Neuronal stem cell (in vitro differentiated cells): ENCODE results near the gene C20orf173. TPM values are rescaled to one million over a fixed set of nuclear protein-coding genes. Genes with fewer than 3 reads are reported as not detected.

Experiments used
- DNase-seq: peaks from one replicate; pipeline ENCODE4 v3.0.0-alpha.2; 2013; ENCODE audit warnings: low spot score
- H2AFZ ChIP-seq: one replicate; pipeline ENCODE4 v1.6.1; 2013; ENCODE audit warnings: mild to moderate bottlenecking, low read length, inconsistent platforms
- H2AK5ac ChIP-seq: 2 replicates; pipeline ENCODE4 v1.6.1; 2013; ENCODE audit warnings: low read depth, mild to moderate bottlenecking, inconsistent platforms, low read length, moderate library complexity, mixed read lengths
- H2BK120ac ChIP-seq: 2 replicates; pipeline ENCODE4 v1.6.1; 2013; ENCODE audit warnings: low read depth, mild to moderate bottlenecking, inconsistent platforms, low read length, moderate library complexity, mixed read lengths
- H2BK12ac ChIP-seq: one replicate; pipeline ENCODE4 v1.6.1; 2013; ENCODE audit warnings: low read length, inconsistent platforms
- H2BK15ac ChIP-seq: 2 replicates; pipeline ENCODE4 v1.6.1; 2013; ENCODE audit warnings: mild to moderate bottlenecking, low read length, inconsistent platforms, mixed read lengths
- H2BK5ac ChIP-seq: one replicate; pipeline ENCODE4 v1.6.1; 2013; ENCODE audit warnings: inconsistent platforms, mild to moderate bottlenecking, low read length, moderate library complexity
- H3K14ac ChIP-seq: one replicate; pipeline ENCODE4 v1.6.1; 2013; ENCODE audit warnings: low read length, inconsistent platforms
- H3K18ac ChIP-seq: 2 replicates; pipeline ENCODE4 v1.6.1; 2013; ENCODE audit warnings: low read length, inconsistent platforms
- H3K23ac ChIP-seq: 2 replicates; pipeline ENCODE4 v1.6.1; 2013; ENCODE audit warnings: low read depth, mild to moderate bottlenecking, mixed read lengths, low read length, inconsistent platforms; ENCODE audit not compliant: poor library complexity
- H3K27ac ChIP-seq: replicated peaks from 3 replicates; pipeline ENCODE4 v1.5.1; 2013; ENCODE audit warnings: low read length, inconsistent platforms
- H3K27me3 ChIP-seq, 3 experiments: 2 replicates each; pipeline ENCODE4 v1.6.1; 2013; ENCODE audit warnings: low read length in 3 of 3, mild to moderate bottlenecking in 2 of 3, inconsistent platforms in 1 of 3, low read depth in 1 of 3, mixed read lengths in 1 of 3, moderate library complexity in 1 of 3; ENCODE audit not compliant: control insufficient read depth in 3 of 3, insufficient read depth in 3 of 3
- H3K36me3 ChIP-seq, 2 donors: replicated peaks in 1 of 2; 2 replicates each; pipeline ENCODE4 v1.6.1; 2013; ENCODE audit warnings: low read length in 2 of 2; ENCODE audit not compliant: control insufficient read depth in 2 of 2, insufficient read depth in 2 of 2
- H3K4ac ChIP-seq: 2 replicates; pipeline ENCODE4 v1.6.1; 2013; ENCODE audit warnings: inconsistent platforms, mild to moderate bottlenecking, low read length, moderate library complexity
- H3K4me1 ChIP-seq, 2 donors: 1 replicate in 1 of 2; 2 replicates in 1 of 2; pipeline ENCODE4 v1.6.1; 2013; ENCODE audit warnings: low read length in 2 of 2, low read depth in 1 of 2; ENCODE audit not compliant: control insufficient read depth in 2 of 2, insufficient read depth in 1 of 2
- H3K4me2 ChIP-seq: one replicate; pipeline ENCODE4 v1.6.1; 2013; ENCODE audit warnings: mild to moderate bottlenecking, low read length, inconsistent platforms; ENCODE audit not compliant: insufficient read depth, poor library complexity, severe bottlenecking
- H3K4me3 ChIP-seq, 2 donors: 2 replicates each; pipeline ENCODE4 v1.5.1; 2013; ENCODE audit warnings: low read length in 2 of 2, mild to moderate bottlenecking in 2 of 2, inconsistent platforms in 1 of 2, moderate library complexity in 1 of 2
- H3K79me1 ChIP-seq: one replicate; pipeline ENCODE4 v1.6.1; 2013; ENCODE audit warnings: low read depth, mild to moderate bottlenecking, inconsistent platforms, low read length, moderate library complexity
- H3K9ac ChIP-seq: one replicate; pipeline ENCODE4 v1.6.1; 2013; ENCODE audit warnings: mild to moderate bottlenecking, low read depth, low read length, inconsistent platforms; ENCODE audit not compliant: poor library complexity
- H3K9me3 ChIP-seq, 2 donors: replicated peaks in 1 of 2; 2 replicates each; pipeline versions ENCODE3 to v1.6.1; 2013; ENCODE audit warnings: low read length in 2 of 2, mild to moderate bottlenecking in 2 of 2, inconsistent platforms in 1 of 2, low read depth in 1 of 2, mixed read lengths in 1 of 2, moderate library complexity in 1 of 2; ENCODE audit not compliant: control insufficient read depth in 2 of 2, insufficient read depth in 1 of 2
- H4K8ac ChIP-seq: one replicate; pipeline ENCODE4 v1.6.1; 2013; ENCODE audit warnings: low read depth, mild to moderate bottlenecking, inconsistent platforms, low read length, moderate library complexity
- H4K91ac ChIP-seq: one replicate; pipeline ENCODE4 v1.6.1; 2013; ENCODE audit warnings: low read length, low read depth, mild to moderate bottlenecking, inconsistent platforms; ENCODE audit not compliant: poor library complexity
- WGBS, 2 donors: extraction: QIAGEN DNeasy Blood & Tissue Kit; methylation state at CpG; one replicate each; pipeline ENCODE4 v1.1.7; 2013; ENCODE audit warnings: missing lambda C conversion rate in 2 of 2, mixed read lengths in 1 of 2; ENCODE audit not compliant: insufficient read length in 2 of 2, insufficient replicate concordance in 1 of 2; ENCODE audit errors: extremely low coverage in 2 of 2; 5-methylcytosine and 5-hydroxymethylcytosine counted together
- polyA plus RNA-seq, 2 experiments: library from polyadenylated mRNA; stranded (reverse); fragments of 200-250 nt; gene quantifications; one replicate each; pipeline ENCODE4 v1.2.3, GENCODE V29; 2013

The C20orf173 gene, protein sequence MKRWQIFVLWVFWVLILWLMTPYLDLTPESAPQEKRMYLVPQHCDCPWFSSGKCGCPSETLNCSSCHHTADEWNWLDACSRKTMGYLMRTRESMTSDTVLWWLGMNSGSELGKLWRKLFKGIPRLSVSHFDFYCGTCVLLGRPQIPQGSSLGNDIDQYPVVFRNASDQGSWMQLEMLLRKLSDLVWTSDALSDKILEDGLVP
- polyA plus RNA-seq (2013, experiment 1 of 2) = not detected
- polyA plus RNA-seq (2013, experiment 2 of 2) = not detected

DNA sequence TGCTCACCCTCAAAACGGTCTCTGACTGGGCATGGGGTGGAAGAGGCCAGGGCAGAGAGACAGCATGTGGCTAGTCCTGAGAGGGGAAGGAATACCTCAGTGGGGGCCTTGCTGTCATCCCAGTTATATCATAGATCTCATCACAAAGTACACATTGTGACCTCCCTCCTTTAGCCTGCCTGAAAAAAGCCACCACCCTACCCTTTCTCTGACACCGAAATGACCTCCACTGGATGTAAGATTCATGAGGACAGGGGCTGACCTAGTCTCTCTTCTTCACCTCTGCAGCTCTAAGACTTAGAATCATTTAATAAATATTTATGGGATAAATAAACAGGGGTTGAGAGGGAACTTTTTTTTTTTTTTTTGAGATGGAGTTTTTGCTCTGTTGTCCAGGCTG lies at the start of gene C20orf173:
C20orf173 (minus strand) TSS at position 101 of the 400 bp plus-strand sequence. CDS start 279 bp downstream, outside the sequence.
- Histone ChIP-seq H2BK120ac (no peak within 1 kb of the TSS), H3K4me2 (no peak within 1 kb of the TSS), H3K4me1 (peaks cover 0 to 3% of the 10 kb centered on the region in 2 donors), H3K9ac (no peak within 1 kb of the TSS), H3K14ac (no peak within 1 kb of the TSS), H2BK15ac (no peak within 1 kb of the TSS), H3K36me3 (no peaks in the 10 kb centered on the region), H3K79me1 (no peaks in the 10 kb centered on the region), H3K4ac (no peak within 1 kb of the TSS), H2BK5ac (no peak within 1 kb of the TSS), H3K18ac (no peak within 1 kb of the TSS), H4K8ac (no peak within 1 kb of the TSS), H3K23ac (no peak within 1 kb of the TSS), H2AFZ (peak within 1 kb of the TSS; percentile 48), H4K91ac (no peak within 1 kb of the TSS), H2AK5ac (no peak within 1 kb of the TSS), H3K9me3 (peaks cover 3 to 5% of the 10 kb centered on the region in 2 donors), H3K27me3 (no peaks in the 10 kb centered on the region), H2BK12ac (no peak within 1 kb of the TSS), H3K4me3 (no peak within 1 kb of the TSS), H3K27ac (no peak within 1 kb of the TSS)
- no CpG with 5 or more reads among the region's 2 CpGs for WGBS, 2 donors
- DNase-seq = no peak

DNA sequence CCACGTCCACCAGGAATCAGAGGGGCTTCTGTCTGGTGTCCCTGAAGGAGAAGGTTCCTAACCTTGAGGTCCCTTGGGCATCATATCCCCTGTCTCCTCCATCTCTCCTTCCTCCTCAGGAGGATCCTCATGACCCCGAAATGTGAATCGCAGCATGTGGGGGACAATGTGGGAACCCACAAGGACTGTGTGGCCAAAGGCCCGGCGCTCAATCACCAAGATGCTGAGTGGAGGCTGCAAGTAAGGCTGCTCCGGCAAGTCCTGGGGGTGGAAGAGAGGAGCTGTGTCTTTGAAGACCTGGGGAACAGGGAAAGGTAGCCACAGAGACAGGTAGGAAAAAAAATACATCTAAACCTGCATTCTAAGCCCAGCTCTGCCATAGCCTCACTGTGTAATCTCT lies 49.7 kb upstream of the C20orf173 start:
- H2AK5ac ChIP-seq = no peak overlapping the region
- H3K4me3 ChIP-seq = no peak overlapping the region
- H2BK15ac ChIP-seq = no peak overlapping the region
- H3K27ac ChIP-seq = no peak overlapping the region
- no peak overlapping the region for H3K14ac ChIP-seq
- no peak for DNase-seq
- H3K4ac ChIP-seq = no peak overlapping the region
- no peak overlapping the region for H2BK5ac ChIP-seq
- no peak overlapping the region for H3K18ac ChIP-seq
- no peaks in the 10 kb centered on the region for H3K79me1 ChIP-seq
- H2BK12ac ChIP-seq = no peak overlapping the region
- no peak overlapping the region for H4K8ac ChIP-seq
- no peaks in the 10 kb centered on the region for H3K4me1 ChIP-seq
- no peak overlapping the region for H3K23ac ChIP-seq
- no CpG with 5 or more reads among the region's 6 CpGs for WGBS, 2 donors
- no peak overlapping the region for H2AFZ ChIP-seq
- no peak overlapping the region for H4K91ac ChIP-seq
- no peak overlapping the region for H3K9ac ChIP-seq
- no peak overlapping the region for H3K4me2 ChIP-seq
- no peaks in the 10 kb centered on the region for H3K9me3 ChIP-seq
- H2BK120ac ChIP-seq = no peak overlapping the region
- peaks cover 0 to 5% (median 0%) of the 10 kb centered on the region in 3 experiments for H3K27me3 ChIP-seq
- H3K36me3 ChIP-seq = no peaks in the 10 kb centered on the region

DNA sequence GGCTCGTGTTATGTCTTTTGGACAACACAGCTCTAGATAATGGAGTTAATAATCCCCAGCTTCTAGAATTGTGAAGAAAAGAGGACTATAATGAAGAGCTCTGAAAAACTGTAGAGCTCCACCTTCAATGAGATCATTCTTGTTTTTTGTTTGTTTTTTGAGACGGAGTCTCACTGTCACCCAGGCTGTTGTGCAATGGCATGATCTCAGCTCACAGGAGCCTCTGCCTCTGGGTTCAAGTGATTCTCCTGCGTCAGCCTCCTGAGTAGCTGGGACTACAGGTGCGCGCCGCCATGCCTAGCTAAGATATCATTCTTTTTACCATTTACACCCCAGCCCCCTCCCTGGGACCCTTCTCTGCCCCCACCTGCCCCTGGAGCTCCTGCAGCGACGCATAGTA lies 49.0 kb upstream of the C20orf173 start:
- Histone ChIP-seq H3K79me1 (no peaks in the 10 kb centered on the region), H3K9me3 (no peaks in the 10 kb centered on the region), H3K27ac (no peak overlapping the region), H2BK5ac (no peak overlapping the region), H4K91ac (no peak overlapping the region), H3K14ac (no peak overlapping the region), H2AK5ac (no peak overlapping the region), H3K4ac (no peak overlapping the region), H2BK12ac (no peak overlapping the region), H2BK15ac (no peak overlapping the region), H3K9ac (no peak overlapping the region), H2BK120ac (no peak overlapping the region), H3K4me3 (no peak overlapping the region), H3K4me2 (no peak overlapping the region), H3K4me1 (no peaks in the 10 kb centered on the region), H3K27me3 (peaks cover 0 to 5% (median 0%) of the 10 kb centered on the region in 3 experiments), H2AFZ (no peak overlapping the region), H3K23ac (no peak overlapping the region), H3K18ac (no peak overlapping the region), H4K8ac (no peak overlapping the region), H3K36me3 (no peaks in the 10 kb centered on the region)
- WGBS, 2 donors = no CpG with 5 or more reads among the region's 8 CpGs
- DNase-seq = no peak

GRCh38 chr20:35576816-35577215 lies 47.4 kb upstream of the C20orf173 start:
- WGBS, 2 donors = no CpG with 5 or more reads among the region's 3 CpGs
- no peak overlapping the region for H3K9ac ChIP-seq
- no peak overlapping the region for H2AFZ ChIP-seq
- H2BK15ac ChIP-seq = no peak overlapping the region
- H4K91ac ChIP-seq = no peak overlapping the region
- no peak overlapping the region for H3K27ac ChIP-seq
- no peak overlapping the region for H3K23ac ChIP-seq
- no peaks in the 10 kb centered on the region for H3K4me1 ChIP-seq
- no peaks in the 10 kb centered on the region for H3K79me1 ChIP-seq
- no peak for DNase-seq
- H3K36me3 ChIP-seq = no peaks in the 10 kb centered on the region
- H4K8ac ChIP-seq = no peak overlapping the region
- no peak overlapping the region for H2BK12ac ChIP-seq
- no peak overlapping the region for H2AK5ac ChIP-seq
- no peak overlapping the region for H2BK5ac ChIP-seq
- H3K4ac ChIP-seq = no peak overlapping the region
- no peak overlapping the region for H2BK120ac ChIP-seq
- H3K18ac ChIP-seq = no peak overlapping the region
- no peak overlapping the region for H3K4me2 ChIP-seq
- no peak overlapping the region for H3K4me3 ChIP-seq
- H3K9me3 ChIP-seq = no peaks in the 10 kb centered on the region
- no peak overlapping the region for H3K14ac ChIP-seq
- no peaks in the 10 kb centered on the region for H3K27me3 ChIP-seq
